KMS-11 (cell line): ENCODE results near the gene RNF141.

Experiments used
- H2AFZ ChIP-seq: fragments of 200-600 bp; sonication (generic); 2 replicates; pipeline ENCODE4 v1.6.1; 2016; ENCODE audit warnings: antibody characterized with exemption, mixed run types, low read depth
- H3K27ac ChIP-seq: fragments of 200-600 bp; sonication (generic); 2 replicates; pipeline ENCODE4 v1.6.1; 2016; ENCODE audit warnings: mild to moderate bottlenecking, mixed run types
- H3K27me3 ChIP-seq: fragments of 200-600 bp; sonication (generic); 2 replicates; pipeline ENCODE4 v1.6.1; 2017; ENCODE audit warnings: mild to moderate bottlenecking, low read depth, mixed run types, moderate library complexity; ENCODE audit not compliant: insufficient read depth
- H3K36me3 ChIP-seq: fragments of 200-600 bp; sonication (generic); 2 replicates; pipeline ENCODE4 v1.6.1; 2017; ENCODE audit warnings: mild to moderate bottlenecking, mixed run types; ENCODE audit not compliant: insufficient read depth
- H3K4me1 ChIP-seq: fragments of 200-600 bp; sonication (generic); 2 replicates; pipeline ENCODE4 v1.6.1; 2016; ENCODE audit warnings: mild to moderate bottlenecking, low read depth, mixed run types; ENCODE audit not compliant: poor library complexity, severe bottlenecking
- H3K4me2 ChIP-seq: fragments of 200-600 bp; sonication (generic); 2 replicates; pipeline ENCODE4 v1.7.0; 2016; ENCODE audit warnings: mild to moderate bottlenecking, mixed run types
- H3K4me3 ChIP-seq: fragments of 200-600 bp; sonication (generic); IDR thresholded peaks from 2 replicates; pipeline ENCODE4 v1.6.1; 2017; ENCODE audit warnings: low read depth, low read length, mixed read lengths; ENCODE audit not compliant: insufficient read depth
- H3K79me2 ChIP-seq: fragments of 200-600 bp; sonication (generic); 2 replicates; pipeline ENCODE4 v1.6.1; 2016; ENCODE audit warnings: low read depth, mixed run types; ENCODE audit not compliant: insufficient read depth
- H3K9ac ChIP-seq: fragments of 200-600 bp; sonication (generic); 2 replicates; pipeline ENCODE4 v1.6.1; 2016; ENCODE audit warnings: mild to moderate bottlenecking, mixed run types
- H4K20me1 ChIP-seq: fragments of 200-600 bp; sonication (generic); 2 replicates; pipeline ENCODE4 v1.6.1; 2016; ENCODE audit warnings: mild to moderate bottlenecking, mixed run types; ENCODE audit not compliant: insufficient read depth
- CTCF ChIP-seq: fragments of 200-600 bp; sonication (generic); conservative IDR thresholded peaks from 2 replicates; pipeline ENCODE4 v1.6.1; 2017; ENCODE audit warnings: low read depth, mild to moderate bottlenecking, antibody characterized with exemption, low read length, moderate library complexity, mixed read lengths

The RNF141 gene

GRCh38 chr11:10587388-10587787 lies 46.4 kb upstream of the RNF141 start:
- H3K9ac ChIP-seq = no peak overlapping the region

GRCh38 chr11:10584071-10584501 lies 43.1 kb upstream of the RNF141 start:
- Histone ChIP-seq H3K27ac (no peak overlapping the region), H3K4me1 (no peaks in the 10 kb centered on the region), H3K4me3 (no peak overlapping the region), H3K4me2 (no peak overlapping the region), H3K79me2 (no peaks in the 10 kb centered on the region), H3K36me3 (no peaks in the 10 kb centered on the region), H3K27me3 (no peaks in the 10 kb centered on the region), H2AFZ (no peak overlapping the region), H3K9ac (no peak overlapping the region), H4K20me1 (no peaks in the 10 kb centered on the region)
- no peak for TF ChIP-seq CTCF

More at GRCh38 chr11:10587388-10587787, 46.4 kb upstream of the RNF141 start:
- no peaks in the 10 kb centered on the region for H4K20me1 ChIP-seq
- H3K4me3 ChIP-seq = no peak overlapping the region
- TF ChIP-seq CTCF = no peak
- H3K36me3 ChIP-seq = no peaks in the 10 kb centered on the region
- H2AFZ ChIP-seq = no peak overlapping the region
- H3K4me2 ChIP-seq = no peak overlapping the region
- no peaks in the 10 kb centered on the region for H3K4me1 ChIP-seq
- no peak overlapping the region for H3K27ac ChIP-seq
- H3K27me3 ChIP-seq = no peaks in the 10 kb centered on the region
- no peaks in the 10 kb centered on the region for H3K79me2 ChIP-seq

- Histone ChIP-seq H3K27me3 (no peaks in the 10 kb centered on the region), H3K4me1 (no peaks in the 10 kb centered on the region), H3K36me3 (no peaks in the 10 kb centered on the region), H3K79me2 (no peaks in the 10 kb centered on the region), H3K4me2 (no peak overlapping the region), H3K27ac (no peak overlapping the region), H3K9ac (no peak overlapping the region), H4K20me1 (no peaks in the 10 kb centered on the region), H2AFZ (no peak overlapping the region), H3K4me3 (no peak overlapping the region)
- no peak for TF ChIP-seq CTCF
Observed at GRCh38 chr11:10581481-10582019, 40.6 kb upstream of the RNF141 start.

- no peaks in the 10 kb centered on the region for H3K36me3 ChIP-seq
- H4K20me1 ChIP-seq = no peaks in the 10 kb centered on the region
- H3K4me3 ChIP-seq = no peak overlapping the region
- H3K79me2 ChIP-seq = no peaks in the 10 kb centered on the region
- no peaks in the 10 kb centered on the region for H3K27me3 ChIP-seq
- H3K4me2 ChIP-seq = no peak overlapping the region
- no peaks in the 10 kb centered on the region for H3K4me1 ChIP-seq
- no peak overlapping the region for H2AFZ ChIP-seq
- no peak for TF ChIP-seq CTCF
- H3K9ac ChIP-seq = no peak overlapping the region
- no peak overlapping the region for H3K27ac ChIP-seq
Observed at GRCh38 chr11:10580623-10581022, 39.6 kb upstream of the RNF141 start.
